HUES48 (cell line): Measurements from ENCODE around the gene BNC2.

ENCODE experiments used
- H3K27ac ChIP-seq: one replicate; pipeline ENCODE4 v1.7.0; 2013; ENCODE audit warnings: low read depth, low read length, inconsistent platforms
- H3K27me3 ChIP-seq: 2 replicates; pipeline ENCODE4 v1.6.1; 2013; ENCODE audit warnings: mild to moderate bottlenecking, low read length; ENCODE audit not compliant: control insufficient read depth, insufficient read depth
- H3K36me3 ChIP-seq: 2 replicates; pipeline ENCODE4 v1.6.1; 2013; ENCODE audit warnings: low read length; ENCODE audit not compliant: control insufficient read depth, insufficient read depth
- H3K4me1 ChIP-seq: 2 replicates; pipeline ENCODE4 v1.6.1; 2013; ENCODE audit warnings: mild to moderate bottlenecking, low read length; ENCODE audit not compliant: control insufficient read depth, insufficient read depth
- H3K4me3 ChIP-seq: 2 replicates; pipeline ENCODE4 v1.5.1; 2013; ENCODE audit warnings: mild to moderate bottlenecking, low read depth, low read length
- H3K9ac ChIP-seq: 2 replicates; pipeline ENCODE4 v1.6.1; 2013; ENCODE audit warnings: mild to moderate bottlenecking, low read depth, low read length, moderate library complexity
- H3K9me3 ChIP-seq: 2 replicates; pipeline ENCODE4 v1.6.1; 2013; ENCODE audit warnings: low read length; ENCODE audit not compliant: control insufficient read depth, insufficient read depth

Gene BNC2

DNA sequence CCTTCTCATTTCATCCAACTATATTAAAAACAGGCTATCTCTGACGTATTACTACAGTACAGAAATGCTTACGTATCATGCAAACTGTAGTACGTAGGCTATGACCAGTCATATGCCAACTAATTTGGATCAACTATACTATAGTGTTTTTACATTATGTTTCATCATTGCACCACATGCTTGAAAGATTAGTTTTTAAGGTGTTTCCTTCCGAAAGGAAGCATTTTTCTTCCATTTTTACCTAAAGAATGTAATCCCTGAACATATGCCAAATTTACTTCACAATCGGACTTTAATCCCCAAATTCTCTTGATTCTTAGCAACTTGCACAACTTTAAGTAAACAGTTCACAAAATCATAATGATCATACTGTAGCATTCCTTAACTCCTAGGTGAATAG is 153.9 kb downstream of the BNC2 start:
- H3K9me3 ChIP-seq: no peaks in the 10 kb centered on the region
- H3K4me1 ChIP-seq: peaks cover 85% of the 10 kb centered on the region
- no peak overlapping the region for H3K27ac ChIP-seq
- H3K36me3 ChIP-seq: no peaks in the 10 kb centered on the region
- H3K4me3 ChIP-seq: no peak overlapping the region
- no peak overlapping the region for H3K9ac ChIP-seq
- H3K27me3 ChIP-seq: no peaks in the 10 kb centered on the region

- H3K27me3 ChIP-seq: no peaks in the 10 kb centered on the region
- H3K9me3 ChIP-seq: no peaks in the 10 kb centered on the region
- H3K4me3 ChIP-seq: no peak overlapping the region
- H3K36me3 ChIP-seq: no peaks in the 10 kb centered on the region
- H3K27ac ChIP-seq: no peak overlapping the region
- peaks cover 89% of the 10 kb centered on the region for H3K4me1 ChIP-seq
- H3K9ac ChIP-seq: no peak overlapping the region
Measured at GRCh38 chr9:16715404-16715803, 155.1 kb downstream of the BNC2 start.

GRCh38 chr9:16712787-16713186 is 157.7 kb downstream of the BNC2 start:
- Histone ChIP-seq H3K9me3 (no peaks in the 10 kb centered on the region), H3K27me3 (no peaks in the 10 kb centered on the region), H3K27ac (peak overlapping the region; percentile 69), H3K9ac (no peak overlapping the region), H3K4me3 (no peak overlapping the region), H3K36me3 (no peaks in the 10 kb centered on the region), H3K4me1 (peaks cover 88% of the 10 kb centered on the region)

GRCh38 chr9:16710888-16711287 is 159.6 kb downstream of the BNC2 start:
- Histone ChIP-seq H3K27ac (peak overlapping the region; percentile 83), H3K27me3 (no peaks in the 10 kb centered on the region), H3K9me3 (no peaks in the 10 kb centered on the region), H3K4me3 (peak overlapping the region; percentile 24; the same call in 1 of the 2 replicates), H3K4me1 (peaks cover 78% of the 10 kb centered on the region), H3K9ac (peak overlapping the region; percentile 54; the same call in 1 of the 2 replicates), H3K36me3 (no peaks in the 10 kb centered on the region)

- H3K27me3 ChIP-seq: no peaks in the 10 kb centered on the region
Measured at GRCh38 chr9:16709924-16710323, 160.5 kb downstream of the BNC2 start.

DNA sequence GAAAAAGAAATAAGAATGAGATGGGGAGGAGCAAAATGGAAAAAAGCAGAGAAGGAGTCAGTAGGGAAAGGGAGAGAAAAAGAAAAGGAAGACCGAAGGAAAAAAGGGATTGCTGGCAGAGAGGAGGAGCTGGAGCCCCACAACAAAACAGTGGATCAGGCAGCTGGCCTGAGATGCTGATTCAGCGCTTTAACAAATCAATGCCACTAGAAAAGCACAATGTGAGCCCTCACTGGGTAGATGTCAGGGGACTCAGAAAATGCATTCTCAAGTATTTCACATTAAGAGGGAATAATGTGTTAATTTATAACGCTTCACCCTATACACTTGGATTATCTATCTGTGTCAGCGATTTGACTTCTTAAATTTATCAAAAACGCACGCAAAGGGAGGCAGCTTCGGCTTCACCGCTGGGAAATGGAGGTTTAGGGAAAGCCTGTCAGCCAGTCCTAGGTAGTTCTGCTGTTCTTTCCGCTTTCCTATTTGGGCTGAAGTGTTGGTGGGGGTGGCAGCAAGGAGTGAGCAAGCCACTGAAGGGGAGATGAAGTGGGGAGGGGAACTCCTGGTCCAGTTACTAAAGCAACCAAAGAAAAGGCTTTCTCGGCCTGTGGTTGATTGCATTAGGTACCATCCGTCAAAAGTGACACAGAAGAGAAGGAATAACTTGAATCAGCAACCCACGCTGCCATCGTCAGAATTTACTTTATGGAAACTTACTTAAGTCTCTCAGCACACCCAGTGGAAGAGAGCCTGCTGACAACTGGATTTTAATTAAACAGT is 161.6 kb downstream of the BNC2 start:
- Histone ChIP-seq H3K27ac (peak overlapping the region; percentile 98), H3K4me1 (peaks cover 86% of the 10 kb centered on the region), H3K4me3 (peak overlapping the region; percentile 53), H3K9me3 (no peaks in the 10 kb centered on the region), H3K36me3 (no peaks in the 10 kb centered on the region), H3K27me3 (no peaks in the 10 kb centered on the region), H3K9ac (peak overlapping the region; percentile 62)

More at GRCh38 chr9:16709924-16710323, 160.5 kb downstream of the BNC2 start:
- Histone ChIP-seq H3K36me3 (no peaks in the 10 kb centered on the region), H3K9ac (peak overlapping the region; percentile 62; the same call in 1 of the 2 replicates), H3K4me1 (peaks cover 82% of the 10 kb centered on the region), H3K4me3 (peak overlapping the region; percentile 53), H3K27ac (peak overlapping the region; percentile 98), H3K9me3 (no peaks in the 10 kb centered on the region)

DNA sequence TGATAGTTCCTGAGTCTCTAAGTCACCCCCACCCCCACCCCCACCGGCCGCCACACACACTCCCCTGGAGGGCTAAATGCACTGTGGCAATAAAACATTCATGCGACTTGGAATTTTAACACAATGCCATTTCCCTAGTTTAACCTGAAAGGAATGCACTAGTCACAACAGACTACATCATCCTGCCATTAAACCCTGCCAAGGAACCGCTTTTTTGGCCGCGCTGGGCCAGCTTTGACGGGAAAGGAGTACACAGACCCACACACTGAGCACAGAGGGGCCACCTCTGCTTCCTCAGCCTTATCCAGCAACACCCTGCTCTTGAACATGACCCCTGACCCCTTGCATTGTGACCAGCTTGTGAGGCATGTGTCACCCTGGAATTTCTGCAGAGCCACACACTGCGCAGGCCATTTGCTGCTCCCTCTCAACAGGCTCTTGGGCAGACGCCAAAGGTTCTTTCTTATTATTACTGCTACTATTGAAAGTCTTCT is 165.3 kb downstream of the BNC2 start:
- Histone ChIP-seq H3K4me1 (peaks cover 71% of the 10 kb centered on the region), H3K4me3 (peak overlapping the region; percentile 33; the same call in 1 of the 2 replicates), H3K36me3 (no peaks in the 10 kb centered on the region), H3K9ac (no peak overlapping the region), H3K9me3 (no peaks in the 10 kb centered on the region), H3K27me3 (no peaks in the 10 kb centered on the region), H3K27ac (peak overlapping the region; percentile 85)

DNA sequence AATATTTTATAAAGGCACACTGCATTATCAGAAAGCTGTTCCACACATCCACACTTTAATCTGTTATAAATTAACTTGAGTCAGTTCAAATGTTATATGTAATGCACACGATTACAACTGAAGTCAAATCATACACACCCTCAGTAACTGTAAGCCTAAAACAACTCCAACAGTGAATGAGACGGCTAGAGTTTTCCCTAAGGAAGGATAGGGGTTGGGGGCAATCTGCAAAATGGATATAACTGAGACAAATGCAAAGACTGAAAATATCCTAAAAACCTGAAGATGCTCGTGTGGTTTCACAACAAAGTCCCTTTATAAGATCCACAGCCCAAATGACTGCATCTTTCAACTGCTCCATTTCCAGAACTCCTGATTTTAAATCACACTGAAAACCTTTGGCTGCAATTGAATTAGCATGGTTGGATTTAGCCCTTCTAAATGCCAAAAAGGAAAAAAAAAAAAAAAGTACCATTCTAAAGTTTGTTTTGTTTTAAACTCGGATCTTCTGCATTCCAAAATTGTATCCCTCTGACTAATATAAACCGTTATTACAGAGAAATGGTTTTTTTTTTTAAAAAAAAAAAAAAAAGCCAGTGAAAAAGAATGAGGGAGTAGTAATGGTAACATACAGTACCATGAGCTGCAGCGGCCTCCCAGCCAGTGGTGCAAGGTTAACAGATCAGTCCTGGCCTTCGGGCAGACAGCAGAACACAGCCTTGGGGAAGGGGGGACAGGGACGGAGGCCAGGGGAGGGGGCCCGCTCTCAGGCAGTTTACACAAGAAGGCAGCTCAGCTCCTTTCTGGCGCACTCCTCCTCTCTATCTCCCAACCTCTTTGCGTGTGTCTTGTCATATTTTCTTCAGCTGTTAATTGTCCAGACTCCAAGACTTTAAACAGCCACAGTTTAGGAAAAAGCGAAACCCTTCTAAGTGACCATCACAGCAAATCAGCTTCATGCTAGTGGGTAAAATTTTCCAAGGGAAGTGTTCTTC is 166.1 kb downstream of the BNC2 start:
- Histone ChIP-seq H3K4me1 (peaks cover 63% of the 10 kb centered on the region), H3K4me3 (peak overlapping the region; percentile 33; the same call in 1 of the 2 replicates), H3K27ac (peak overlapping the region; percentile 85), H3K36me3 (no peaks in the 10 kb centered on the region), H3K27me3 (no peaks in the 10 kb centered on the region), H3K9ac (no peak overlapping the region), H3K9me3 (no peaks in the 10 kb centered on the region)

- Histone ChIP-seq H3K4me3 (no peak overlapping the region), H3K4me1 (peaks cover 44% of the 10 kb centered on the region), H3K9ac (no peak overlapping the region), H3K27ac (no peak overlapping the region), H3K36me3 (no peaks in the 10 kb centered on the region), H3K9me3 (no peaks in the 10 kb centered on the region), H3K27me3 (no peaks in the 10 kb centered on the region)
Measured at GRCh38 chr9:16701347-16701746, 169.1 kb downstream of the BNC2 start.

DNA sequence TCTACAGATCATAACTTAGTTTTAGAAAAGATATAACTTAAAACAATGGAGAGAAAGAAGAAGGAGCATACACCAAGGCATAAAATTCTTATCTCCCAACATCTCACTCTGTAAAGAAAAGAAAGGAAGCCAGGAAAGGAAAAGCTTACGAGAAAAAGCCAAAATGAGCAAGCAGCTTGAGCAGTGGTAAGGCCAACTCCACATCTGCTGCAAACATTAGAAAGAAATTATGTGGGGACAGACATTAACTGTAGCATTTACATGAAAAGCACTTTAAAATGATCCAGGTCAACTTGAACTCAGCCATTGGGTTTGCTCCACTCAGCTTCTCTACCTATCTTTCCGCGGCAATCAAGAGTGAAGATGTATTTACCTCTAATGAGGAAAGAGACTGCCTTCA is 176.9 kb downstream of the BNC2 start:
- Histone ChIP-seq H3K27me3 (no peaks in the 10 kb centered on the region), H3K4me1 (peaks cover 55% of the 10 kb centered on the region), H3K36me3 (no peaks in the 10 kb centered on the region), H3K9ac (no peak overlapping the region), H3K4me3 (no peak overlapping the region), H3K9me3 (no peaks in the 10 kb centered on the region), H3K27ac (no peak overlapping the region)
